CD4-positive, alpha-beta T cell treated with Interleukin-2 at 100 ng/mL for 4 hours (primary cell): ENCODE data around the gene AGPAT4.
"Not testable (repeated sequence)": the region's sequence is repeated elsewhere in the genome, so short reads cannot be mapped to it uniquely, and the experiment has no call there.

Source experiments
- DNase-seq: peaks from one replicate; pipeline ENCODE4 v3.0.0-alpha.2; 2020; ENCODE audit warnings: low spot score

The AGPAT4 gene

GRCh38 chr6:161138543-161139303 is 135.1 kb downstream of the AGPAT4 start:
- no peak for DNase-seq

DNA sequence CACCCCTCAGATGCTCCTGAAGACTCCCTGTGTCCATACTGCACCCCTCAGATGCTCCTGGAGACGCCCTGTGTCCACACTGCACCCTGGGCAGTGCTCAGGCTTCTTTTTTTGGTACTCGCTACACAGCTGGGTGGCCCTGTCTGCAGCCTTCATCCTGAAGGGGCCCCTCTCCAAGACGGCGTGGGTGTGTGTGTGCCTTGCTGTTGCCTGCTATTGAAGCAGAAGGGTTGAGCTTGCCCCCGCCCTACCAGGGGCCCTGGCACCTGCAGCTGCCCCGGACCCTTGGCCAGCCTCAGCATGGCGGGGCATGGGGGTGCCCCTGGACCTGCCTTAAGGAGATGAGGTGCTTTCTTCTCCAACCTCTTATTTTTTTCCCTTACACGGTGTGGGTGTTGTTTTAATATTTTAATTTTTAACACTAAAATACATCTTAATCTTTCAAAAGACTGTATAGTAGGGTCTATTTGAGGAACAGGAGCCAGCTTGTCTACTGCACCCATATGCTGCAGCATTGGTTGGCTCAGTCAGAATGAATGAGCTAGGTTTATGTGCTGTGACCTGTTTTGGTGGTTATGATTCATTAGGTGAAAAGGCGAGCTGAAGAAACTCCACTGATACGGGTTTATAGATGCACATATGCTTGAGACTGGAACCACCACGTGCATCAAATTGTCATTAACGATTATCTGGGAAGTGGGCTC is 135.9 kb downstream of the AGPAT4 start:
- DNase-seq, result no peak

DNA sequence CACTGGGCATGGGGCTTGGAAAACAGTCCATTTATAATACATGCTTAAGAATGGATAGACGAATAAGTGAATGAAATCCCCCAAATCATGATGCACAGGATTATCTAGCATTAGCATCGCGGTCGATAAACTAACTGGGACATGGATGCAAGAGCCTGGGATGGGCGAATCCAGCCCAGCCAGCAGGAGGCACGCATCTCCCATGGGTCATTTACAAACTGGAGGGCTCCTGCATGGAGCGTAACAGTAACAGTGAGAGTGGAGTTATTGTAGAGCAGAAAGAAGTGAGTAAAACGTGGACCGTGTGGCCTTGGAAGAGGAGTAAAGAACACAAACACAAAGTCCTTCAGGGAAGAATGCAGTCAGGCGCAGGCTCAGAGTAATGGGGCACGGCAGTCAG is 136.5 kb downstream of the AGPAT4 start:
- DNase-seq, result no peak

GRCh38 chr6:161136655-161137054 is 137.2 kb downstream of the AGPAT4 start:
- no peak for DNase-seq

DNA sequence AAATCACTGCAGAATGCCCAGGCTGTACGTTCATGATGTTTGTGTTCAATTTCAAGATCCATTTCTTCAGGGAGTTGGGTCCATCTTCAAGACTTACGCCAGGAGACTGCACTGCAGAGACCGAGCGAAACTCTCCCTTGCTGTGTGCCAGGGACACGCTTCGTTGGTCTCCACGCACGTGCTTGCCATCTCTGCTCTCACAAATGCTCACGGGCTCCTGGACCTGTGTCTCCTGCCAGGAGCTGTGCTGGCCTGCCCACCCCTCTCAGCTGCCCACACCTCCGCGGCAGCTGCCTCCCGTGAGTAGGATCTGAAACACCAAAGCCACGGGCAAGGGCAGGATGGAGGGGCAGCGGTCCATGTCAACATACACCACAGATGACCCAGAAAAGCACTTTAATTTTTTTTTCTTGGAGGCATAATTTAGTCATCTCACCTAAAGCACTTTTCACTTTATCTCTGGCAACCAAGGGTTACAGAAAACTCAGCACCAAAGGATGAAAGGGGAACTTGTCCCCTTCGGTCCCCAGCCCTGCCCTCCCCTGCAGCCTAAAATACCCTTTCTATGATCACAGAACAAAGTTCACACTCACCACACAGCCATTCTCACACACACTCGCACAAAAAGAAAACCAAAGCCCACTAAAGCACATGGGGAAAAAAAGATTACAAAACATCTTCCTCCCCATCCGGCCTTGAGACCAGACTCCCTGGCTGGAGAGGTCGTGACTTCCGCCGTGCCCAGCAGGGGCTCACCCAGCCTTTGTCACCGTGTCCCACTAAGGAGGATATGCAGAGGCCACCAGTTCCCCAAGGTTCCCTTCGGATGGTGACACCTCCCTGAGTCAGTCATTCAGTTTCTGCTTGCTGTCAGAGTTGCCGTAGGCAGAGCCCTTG is 137.9 kb downstream of the AGPAT4 start:
- no peak for DNase-seq

DNA sequence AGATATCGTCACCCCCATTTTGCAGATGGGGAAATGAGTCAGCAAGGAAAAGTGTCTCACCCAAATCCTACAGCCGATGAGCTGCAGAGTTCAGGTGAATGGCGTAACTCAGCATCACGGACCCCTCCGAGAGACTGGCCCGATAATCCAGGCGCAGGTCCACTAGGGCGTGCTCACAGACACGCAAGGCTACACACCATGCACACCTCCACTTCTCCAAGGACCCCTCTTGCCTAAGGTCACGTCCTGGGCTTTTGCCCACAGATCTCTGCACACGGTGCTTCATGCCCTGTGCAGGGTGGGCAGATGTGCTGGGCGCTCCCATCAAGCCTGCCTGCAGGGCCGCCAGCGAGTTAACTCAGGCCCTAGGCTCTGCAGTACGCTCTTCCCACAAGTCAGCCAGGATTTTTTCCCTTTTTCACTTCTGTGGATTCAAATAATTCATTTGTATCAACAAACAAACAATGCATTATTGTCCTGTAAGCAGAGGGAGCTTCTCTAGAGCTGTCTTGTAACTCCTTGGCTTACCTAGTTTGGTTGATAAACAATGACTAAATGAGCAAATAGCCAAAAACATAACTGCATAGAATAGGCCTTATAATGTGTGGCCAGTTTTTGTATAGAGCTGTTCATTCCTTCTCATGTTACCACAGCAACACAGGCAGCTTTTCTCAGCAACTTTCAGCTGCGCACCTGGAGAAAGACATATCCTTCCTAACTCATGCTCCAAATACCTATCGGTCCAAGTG is 139.1 kb downstream of the AGPAT4 start:
- no peak for DNase-seq

GRCh38 chr6:161133963-161134362 is 139.9 kb downstream of the AGPAT4 start:
- DNase-seq, result no peak

DNA sequence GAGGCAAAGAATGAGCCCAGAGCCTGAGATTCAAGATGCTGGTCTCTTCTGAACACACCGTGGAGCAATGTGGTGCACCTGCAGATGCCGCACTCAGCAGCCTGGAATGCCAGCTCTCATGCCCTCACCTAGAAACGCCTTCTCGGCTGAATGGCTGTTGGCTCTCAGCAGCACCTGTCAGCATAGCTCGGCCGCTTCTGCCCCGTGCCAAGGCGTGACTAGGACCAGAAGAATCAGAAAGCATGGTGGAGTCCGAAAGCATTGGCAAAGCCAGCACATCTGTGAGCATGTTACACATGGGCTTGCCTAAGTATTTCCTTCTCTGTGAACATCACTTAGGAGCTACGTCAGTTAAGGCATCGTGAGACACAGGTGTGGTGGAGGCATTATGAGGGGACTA is 141.5 kb downstream of the AGPAT4 start:
- no peak for DNase-seq

GRCh38 chr6:161130967-161131766 is 142.7 kb downstream of the AGPAT4 start:
- DNase-seq, result no peak

GRCh38 chr6:161130541-161130940 is 143.3 kb downstream of the AGPAT4 start:
- no peak for DNase-seq

DNA sequence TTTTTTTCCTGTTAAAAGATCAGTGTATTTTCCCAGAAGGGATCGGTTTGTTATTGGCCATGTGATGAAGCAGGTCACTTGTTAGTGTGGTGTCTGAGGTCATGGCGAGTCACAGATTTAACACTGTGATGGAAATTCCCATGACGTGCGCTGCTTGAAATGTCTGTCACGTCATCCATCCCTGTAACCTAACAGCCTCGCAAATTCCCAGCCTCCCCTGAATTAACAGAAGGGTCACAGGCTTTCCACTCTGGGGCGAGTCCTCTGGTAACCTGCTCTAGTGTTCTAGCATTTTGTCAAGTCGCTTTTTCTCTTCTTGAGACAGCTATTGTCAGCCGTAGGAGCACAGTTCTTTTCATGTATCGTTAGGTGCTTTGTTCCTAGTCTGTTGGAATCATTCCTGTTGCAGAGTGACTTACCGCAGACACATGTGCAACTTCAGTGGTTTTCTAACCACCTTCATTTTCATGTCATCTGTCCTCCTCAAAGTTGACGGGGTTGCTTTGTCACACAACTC is 145.1 kb downstream of the AGPAT4 start:
- DNase-seq, result peak; percentile 17

DNA sequence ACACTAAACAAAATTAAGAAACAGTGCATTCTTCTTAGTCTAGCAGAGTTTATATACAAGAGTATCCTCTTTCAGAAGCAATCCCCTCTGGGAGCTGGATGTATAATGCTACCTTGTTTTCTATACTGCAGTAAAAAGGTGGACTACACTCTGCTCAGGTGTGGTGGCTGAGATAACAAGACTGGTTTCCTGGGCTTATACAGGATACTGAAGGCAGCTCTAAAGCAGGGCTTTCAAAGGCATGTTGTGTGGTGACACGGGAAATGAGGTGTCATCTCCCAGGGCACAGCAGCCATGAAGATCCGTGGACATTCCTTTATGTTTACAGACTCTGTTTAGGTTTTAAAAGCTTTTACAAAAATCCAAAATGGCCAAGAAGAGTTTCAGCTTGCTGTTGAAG is 145.6 kb downstream of the AGPAT4 start:
- DNase-seq, result no peak

DNA sequence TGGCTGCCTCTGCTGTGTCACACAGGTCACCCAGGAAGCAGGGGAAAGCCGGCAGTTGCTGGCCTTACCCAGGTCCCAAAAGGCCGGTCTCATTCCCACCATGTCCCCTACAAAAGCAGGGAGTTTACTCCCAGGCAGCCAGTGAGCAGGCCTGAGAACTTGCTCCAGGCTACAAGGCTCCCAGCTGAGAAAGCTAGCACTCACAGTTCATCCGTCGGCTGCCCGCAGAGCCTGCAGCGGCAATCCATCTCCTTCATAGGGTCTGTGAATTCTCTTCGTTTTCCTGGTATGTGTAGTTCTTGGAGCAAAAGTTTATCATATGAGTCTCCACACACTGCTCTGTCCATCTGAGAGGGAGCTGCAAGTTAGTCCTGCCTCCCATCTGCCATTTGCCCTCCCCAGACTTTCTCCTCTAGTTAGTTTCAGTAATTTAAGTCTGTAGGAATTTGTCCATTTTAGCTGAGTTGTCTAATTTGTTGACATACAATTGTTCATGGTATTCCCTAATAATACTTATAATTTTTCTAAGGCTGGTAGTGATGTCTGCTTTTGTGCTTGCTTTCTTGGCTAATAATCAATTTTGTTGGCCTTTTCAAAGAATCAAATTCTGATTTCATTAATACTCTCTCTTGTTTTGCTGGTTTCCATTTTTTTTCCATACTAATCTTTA is 146.7 kb downstream of the AGPAT4 start:
- DNase-seq, result no peak

DNA sequence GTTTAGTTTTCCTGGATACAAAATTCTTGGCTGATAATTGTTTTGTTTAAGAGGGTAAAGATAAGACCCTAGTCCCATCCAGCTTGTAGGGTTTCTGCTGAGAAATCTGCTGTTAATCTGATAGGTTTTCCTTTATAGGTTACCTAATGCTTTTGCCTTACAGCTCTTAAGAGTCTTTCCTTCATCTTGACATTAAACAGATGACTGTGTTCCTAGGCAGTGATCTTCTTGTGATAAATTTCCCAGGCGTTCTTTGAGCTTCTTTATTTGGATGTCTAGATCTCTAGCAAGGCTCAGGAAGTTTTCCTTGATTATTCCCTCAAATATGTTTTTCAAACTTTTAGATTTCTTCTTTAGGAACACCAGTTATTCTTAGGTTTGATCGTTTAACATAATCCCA is 148.3 kb downstream of the AGPAT4 start:
- DNase-seq, result no peak

GRCh38 chr6:161123319-161123718 is 150.5 kb downstream of the AGPAT4 start:
- not testable (repeated sequence) for DNase-seq

DNA sequence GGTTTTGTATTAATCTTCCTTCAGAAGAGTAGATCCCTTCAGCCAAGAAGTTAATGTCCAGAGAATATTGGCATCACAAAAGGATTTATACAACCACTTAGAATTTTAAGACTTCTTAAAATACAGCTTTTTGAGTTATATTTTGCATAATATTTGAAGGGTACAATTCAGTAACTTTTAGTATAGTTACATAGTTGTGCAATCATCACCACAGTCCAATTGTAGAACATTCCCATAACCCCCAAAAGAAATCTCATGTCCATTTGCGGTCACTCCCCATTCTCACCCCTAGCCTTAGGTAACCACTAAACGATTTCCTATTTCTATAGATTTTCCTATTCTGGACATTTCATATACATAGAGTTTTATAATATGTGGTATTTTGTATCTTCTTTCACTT is 155.9 kb downstream of the AGPAT4 start:
- DNase-seq, result no peak

DNA sequence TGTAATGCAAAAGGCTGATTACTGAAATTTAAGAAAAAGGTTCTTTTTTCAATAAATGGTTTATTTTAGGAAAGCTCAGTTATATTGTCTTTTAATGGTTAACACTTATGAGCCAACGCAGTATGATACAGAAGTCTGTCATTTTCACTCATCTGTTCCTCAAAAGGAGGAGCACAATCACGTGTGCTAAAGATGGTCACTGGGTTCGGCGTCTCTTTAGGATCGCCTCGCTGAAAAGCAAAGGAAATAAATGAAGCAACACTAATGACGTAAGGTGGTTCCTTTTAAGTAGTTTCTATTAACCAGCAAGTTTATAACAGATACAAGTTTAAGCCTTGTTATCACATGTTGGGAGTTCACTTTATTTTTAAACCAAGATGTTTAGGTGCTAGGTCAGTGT is 156.6 kb downstream of the AGPAT4 start:
- DNase-seq, result no peak

- no peak for DNase-seq
These were observed 157.3 kb downstream of the AGPAT4 start for GRCh38 chr6:161116554-161116953.

DNA sequence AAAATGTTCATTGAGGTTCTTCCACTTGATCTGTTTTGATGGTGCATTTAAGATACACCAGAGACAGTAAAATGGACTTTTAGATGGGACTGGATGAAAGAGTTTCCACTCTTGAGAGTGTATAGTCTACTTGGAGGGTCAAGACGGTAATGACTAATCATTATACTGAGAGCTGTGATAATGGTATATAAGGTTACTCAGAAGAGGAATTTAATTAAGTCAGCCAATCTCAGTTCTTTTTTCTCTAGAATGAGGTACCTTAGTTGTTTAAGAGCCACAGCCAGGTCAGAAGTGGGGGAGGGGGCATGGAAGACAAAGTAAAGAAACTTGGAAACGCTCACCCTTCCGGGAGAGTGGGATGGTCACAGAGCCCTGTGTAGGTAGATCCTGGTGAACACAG is 158.4 kb downstream of the AGPAT4 start:
- DNase-seq, result no peak

DNA sequence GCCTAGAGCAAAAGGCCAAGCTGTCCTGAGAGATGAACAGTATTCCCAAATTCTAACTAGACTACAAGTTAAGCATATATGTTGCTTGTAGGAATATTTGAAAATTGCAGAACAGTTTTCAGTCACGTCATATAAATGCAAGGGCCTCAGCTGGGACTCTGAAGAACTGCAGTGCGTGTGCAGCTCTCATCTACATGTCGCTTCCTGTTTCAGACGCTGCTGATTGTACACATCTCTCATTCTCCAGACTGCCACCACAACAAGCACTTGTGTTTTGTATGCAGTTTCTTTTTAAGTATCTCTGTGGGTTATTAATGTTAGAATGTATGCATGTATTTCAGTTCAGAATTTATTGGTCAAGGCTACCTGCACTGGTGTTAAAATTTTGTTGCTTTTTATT is 162.6 kb downstream of the AGPAT4 start:
- peak; percentile 29 for DNase-seq
